ENCODE measurements around the gene COL23A1. TPM values are rescaled to one million over a fixed set of nuclear protein-coding genes. Genes with fewer than 3 reads are reported as not detected.

Gene COL23A1
- total RNA-seq, 4 donors from 2014 or later = 0.83 to 1.8 (median 1.5) TPM

- H3K36me3 ChIP-seq = no peaks in the 10 kb centered on the region
- H3K9me3 ChIP-seq = no peaks in the 10 kb centered on the region
- H3K27me3 ChIP-seq = peaks cover 0 to 19% (median 0%) of the 10 kb centered on the region in 4 donors
- H3K4me3 ChIP-seq = no peak overlapping the region
- no peak overlapping the region for H3K27ac ChIP-seq (replicated peaks in 1 of 4)
- WGBS = 82% methylated on average over 7 of the region's 7 CpGs
- TF ChIP-seq EP300 (IDR thresholded peaks at IDR 0.05) = no peak
- TF ChIP-seq POLR2AphosphoS5 (IDR thresholded peaks at IDR 0.05) = no peak
- TF ChIP-seq POLR2A (IDR thresholded peaks at IDR 0.05; ENCODE audit: low read depth) = no peak
- TF ChIP-seq CTCF (IDR thresholded peaks at IDR 0.05) = no peak
- intact Hi-C loops (cut with DNase I) = no loop called here
- peaks cover 0 to 8% (median 7%) of the 10 kb centered on the region in 4 donors for H3K4me1 ChIP-seq
- DNase-seq (ENCODE audit: extremely low spot score) = no peak
These were observed 296.4 kb downstream of the COL23A1 start for GRCh38 chr5:178293815-178294214.

GRCh38 chr5:178293400-178293799 is 296.8 kb downstream of the COL23A1 start:
- TF ChIP-seq EP300 (IDR thresholded peaks at IDR 0.05) = no peak
- no peak for TF ChIP-seq POLR2A (IDR thresholded peaks at IDR 0.05; ENCODE audit: low read depth)
- no peak for TF ChIP-seq CTCF (IDR thresholded peaks at IDR 0.05)
- TF ChIP-seq POLR2AphosphoS5 (IDR thresholded peaks at IDR 0.05) = no peak
- Histone ChIP-seq H3K9me3 (no peaks in the 10 kb centered on the region), H3K4me3 (no peak overlapping the region), H3K36me3 (no peaks in the 10 kb centered on the region), H3K27ac (replicated peaks in 1 of 4) (no peak overlapping the region), H3K27me3 (peaks cover 0 to 19% (median 0%) of the 10 kb centered on the region in 4 donors), H3K4me1 (peaks cover 0 to 11% (median 7%) of the 10 kb centered on the region in 4 donors)
- 75% methylated on average over 5 of the region's 6 CpGs for WGBS
- intact Hi-C loops (cut with DNase I) = no loop called here
- DNase-seq (ENCODE audit: extremely low spot score) = no peak

GRCh38 chr5:178292826-178293205 is 297.4 kb downstream of the COL23A1 start:
- TF ChIP-seq POLR2A (IDR thresholded peaks at IDR 0.05; ENCODE audit: low read depth) (no peak), POLR2AphosphoS5 (IDR thresholded peaks at IDR 0.05) (no peak), CTCF (IDR thresholded peaks at IDR 0.05) (no peak), EP300 (IDR thresholded peaks at IDR 0.05) (no peak)
- peaks cover 0 to 22% (median 0%) of the 10 kb centered on the region in 4 donors for H3K27me3 ChIP-seq
- peaks cover 0 to 11% (median 7%) of the 10 kb centered on the region in 4 donors for H3K4me1 ChIP-seq
- H3K36me3 ChIP-seq = no peaks in the 10 kb centered on the region
- WGBS = 91% methylated on average over 3 of the region's 3 CpGs
- intact Hi-C loops (cut with DNase I) = no loop called here
- no peak for DNase-seq (ENCODE audit: extremely low spot score)
- no peak overlapping the region for H3K4me3 ChIP-seq
- no peak overlapping the region for H3K27ac ChIP-seq (replicated peaks in 1 of 4)
- H3K9me3 ChIP-seq = no peaks in the 10 kb centered on the region

- 96% methylated on average over 15 of the region's 15 CpGs for WGBS
These were observed 298.0 kb downstream of the COL23A1 start for GRCh38 chr5:178291969-178292825.

GRCh38 chr5:178291161-178291561 is 299.0 kb downstream of the COL23A1 start:
- WGBS = 74% methylated on average over 13 of the region's 13 CpGs
- no peak for DNase-seq (ENCODE audit: extremely low spot score)

More at GRCh38 chr5:178291969-178292825, 298.0 kb downstream of the COL23A1 start:
- no peaks in the 10 kb centered on the region for H3K36me3 ChIP-seq
- peaks cover 0 to 11% (median 7%) of the 10 kb centered on the region in 4 donors for H3K4me1 ChIP-seq
- no peak for DNase-seq (ENCODE audit: extremely low spot score)
- H3K27ac ChIP-seq (replicated peaks in 1 of 4) = no peak overlapping the region
- H3K4me3 ChIP-seq = no peak overlapping the region
- TF ChIP-seq POLR2A (IDR thresholded peaks at IDR 0.05; ENCODE audit: low read depth) (no peak), POLR2AphosphoS5 (IDR thresholded peaks at IDR 0.05) (no peak)
- intact Hi-C loops (cut with DNase I) = no loop called here
- H3K9me3 ChIP-seq = no peaks in the 10 kb centered on the region
- peaks cover 0 to 24% (median 0%) of the 10 kb centered on the region in 4 donors for H3K27me3 ChIP-seq

More at GRCh38 chr5:178291161-178291561, 299.0 kb downstream of the COL23A1 start:
- no peak overlapping the region for H3K27ac ChIP-seq (replicated peaks in 1 of 4)
- H3K4me1 ChIP-seq = peaks cover 0 to 11% (median 7%) of the 10 kb centered on the region in 4 donors
- H3K4me3 ChIP-seq = no peak overlapping the region
- H3K36me3 ChIP-seq = no peaks in the 10 kb centered on the region
- H3K27me3 ChIP-seq = peaks cover 0 to 29% (median 0%) of the 10 kb centered on the region in 4 donors
- TF ChIP-seq EP300 (IDR thresholded peaks at IDR 0.05) = no peak
- no peak for TF ChIP-seq POLR2AphosphoS5 (IDR thresholded peaks at IDR 0.05)
- TF ChIP-seq CTCF (IDR thresholded peaks at IDR 0.05) = no peak
- no peak for TF ChIP-seq POLR2A (IDR thresholded peaks at IDR 0.05; ENCODE audit: low read depth)
- intact Hi-C loops (cut with DNase I) = no loop called here
- H3K9me3 ChIP-seq = no peaks in the 10 kb centered on the region
